PC-9 (cell line): ENCODE measurements around the gene CNTFR. TPM values are rescaled to one million over a fixed set of nuclear protein-coding genes. Genes with fewer than 3 reads are reported as not detected.

Experiments
- BruUV-seq: library from RNA; stranded (reverse); fragments of 400-500 nt; replicated peaks from 2 replicates; lab custom pipeline; 2021; lab: Mats Ljungman, UMichigan
- CTCF ChIA-PET: fragments of 300-600 bp; sonication (Branson Sonifier 250); formaldehyde crosslinking; loops from one replicate; lab custom pipeline; 2022; ENCODE audit warnings: antibody characterized with exemption; lab: Charles Lee
- POLR2A ChIA-PET: fragments of 300-600 bp; sonication (Branson Sonifier 250); formaldehyde crosslinking; loops from one replicate; lab custom pipeline; 2022; ENCODE audit warnings: antibody characterized with exemption; ENCODE audit not compliant: unreplicated experiment; lab: Charles Lee
- DNase-seq, 2 experiments: peaks; one replicate each; pipeline versions ENCODE4 v3.0.0 to v3.0.0-alpha.2; 2015 to 2022; ENCODE audit warnings: mixed read lengths in 1 of 2
- H2AFZ ChIP-seq: fragments of 200-600 bp; sonication (generic); 2 replicates; pipeline ENCODE4 v1.8.1; 2017; ENCODE audit warnings: antibody characterized with exemption
- H3F3A ChIP-seq: fragments of 200-600 bp; sonication (generic); 2 replicates; pipeline ENCODE4 v1.8.1; 2017; ENCODE audit warnings: antibody characterized with exemption, mild to moderate bottlenecking, low read depth; ENCODE audit not compliant: insufficient read depth
- H3K27ac ChIP-seq: fragments of 200-600 bp; sonication (generic); 2 replicates; pipeline ENCODE4 v1.6.1; 2016; ENCODE audit warnings: mixed run types
- H3K27me3 ChIP-seq: fragments of 200-600 bp; sonication (generic); 2 replicates; pipeline ENCODE4 v1.6.1; 2016; ENCODE audit warnings: low read depth, mixed run types; ENCODE audit not compliant: insufficient read depth
- H3K36me3 ChIP-seq: fragments of 200-600 bp; sonication (generic); 2 replicates; pipeline ENCODE4 v1.6.1; 2016; ENCODE audit warnings: low read depth, mixed run types
- H3K4me1 ChIP-seq: fragments of 200-600 bp; sonication (generic); replicated peaks from 2 replicates; pipeline ENCODE4 v1.6.1; 2016; ENCODE audit warnings: mixed run types; ENCODE audit not compliant: insufficient read depth
- H3K4me2 ChIP-seq: fragments of 200-600 bp; sonication (generic); 2 replicates; pipeline ENCODE4 v1.6.1; 2017; ENCODE audit warnings: mixed run types
- H3K4me3 ChIP-seq: fragments of 200-600 bp; sonication (generic); 2 replicates; pipeline ENCODE4 v1.6.1; 2016; ENCODE audit warnings: mixed run types
- H3K79me2 ChIP-seq: fragments of 200-600 bp; sonication (generic); 2 replicates; pipeline ENCODE4 v1.6.1; 2017; ENCODE audit warnings: low read depth, mixed run types
- H3K9me2 ChIP-seq: fragments of 200-600 bp; sonication (generic); 2 replicates; pipeline ENCODE4 v1.8.1; 2017; ENCODE audit warnings: mild to moderate bottlenecking; ENCODE audit not compliant: insufficient read depth
- H3K9me3 ChIP-seq: fragments of 200-600 bp; sonication (generic); 2 replicates; pipeline ENCODE4 v1.8.1; 2016; ENCODE audit warnings: low read depth; ENCODE audit not compliant: insufficient read depth
- H4K20me1 ChIP-seq: fragments of 200-600 bp; sonication (generic); 2 replicates; pipeline ENCODE4 v1.8.1; 2017; ENCODE audit not compliant: insufficient read depth
- EZH2 ChIP-seq: fragments of 200-600 bp; sonication (generic); IDR thresholded peaks from 2 replicates; pipeline ENCODE4 v1.8.0; 2017; ENCODE audit warnings: antibody characterized with exemption, low read depth
- intact Hi-C: fragments of 100-400 bp; cut with micrococcal nuclease; formaldehyde crosslinking; loops from one replicate; pipeline ENCODE4 v1.10.0; 2022; ENCODE audit not compliant: unreplicated experiment
- total RNA-seq: library from RNA; stranded (reverse); gene quantifications from 2 replicates; pipeline ENCODE4 v1.2.3, GENCODE V29; 2021
- TF ChIP-seq, protein P1 (sequence below): fragments of 200-600 bp; sonication (generic); conservative IDR thresholded peaks from 2 replicates; pipeline ENCODE4 v1.6.1; 2017; ENCODE audit warnings: mixed run types, antibody characterized with exemption, mild to moderate bottlenecking, moderate library complexity

The CNTFR gene
- total RNA-seq, 1 experiment from 2014 or later = not detected

DNA sequence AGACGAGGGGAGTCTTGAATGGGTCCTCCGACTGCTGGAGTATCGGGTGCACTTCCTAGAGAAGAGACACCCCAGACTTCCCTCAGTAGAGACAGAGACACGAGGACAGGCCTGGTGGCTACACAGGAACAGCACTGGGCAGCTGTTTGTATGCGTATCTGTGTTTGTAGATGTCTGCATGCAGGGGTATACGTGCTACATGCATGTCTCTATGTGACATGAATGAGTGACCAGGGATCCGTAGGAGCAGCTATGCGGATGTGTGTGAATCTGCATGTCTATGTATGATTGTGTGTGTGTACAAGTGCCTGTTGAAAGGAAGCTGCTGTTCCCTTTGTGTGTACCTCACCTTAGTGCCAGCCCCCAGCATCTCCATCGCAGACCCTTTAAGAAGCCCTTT is 31.2 kb downstream of the CNTFR start:
- no peak overlapping the region for H3K4me3 ChIP-seq
- H3K36me3 ChIP-seq = no peaks in the 10 kb centered on the region
- H3K79me2 ChIP-seq = no peaks in the 10 kb centered on the region
- H3K4me1 ChIP-seq = no peaks in the 10 kb centered on the region
- H3K9me2 ChIP-seq = no peaks in the 10 kb centered on the region
- BruUV-seq = no TSS peak
- no peaks in the 10 kb centered on the region for H4K20me1 ChIP-seq
- no peak overlapping the region for H3K27ac ChIP-seq
- ChIA-PET POLR2A (no interaction called here), CTCF (no interaction called here)
- no peak overlapping the region for H3K4me2 ChIP-seq
- no peak overlapping the region for H2AFZ ChIP-seq
- TF ChIP-seq, protein P1, sequence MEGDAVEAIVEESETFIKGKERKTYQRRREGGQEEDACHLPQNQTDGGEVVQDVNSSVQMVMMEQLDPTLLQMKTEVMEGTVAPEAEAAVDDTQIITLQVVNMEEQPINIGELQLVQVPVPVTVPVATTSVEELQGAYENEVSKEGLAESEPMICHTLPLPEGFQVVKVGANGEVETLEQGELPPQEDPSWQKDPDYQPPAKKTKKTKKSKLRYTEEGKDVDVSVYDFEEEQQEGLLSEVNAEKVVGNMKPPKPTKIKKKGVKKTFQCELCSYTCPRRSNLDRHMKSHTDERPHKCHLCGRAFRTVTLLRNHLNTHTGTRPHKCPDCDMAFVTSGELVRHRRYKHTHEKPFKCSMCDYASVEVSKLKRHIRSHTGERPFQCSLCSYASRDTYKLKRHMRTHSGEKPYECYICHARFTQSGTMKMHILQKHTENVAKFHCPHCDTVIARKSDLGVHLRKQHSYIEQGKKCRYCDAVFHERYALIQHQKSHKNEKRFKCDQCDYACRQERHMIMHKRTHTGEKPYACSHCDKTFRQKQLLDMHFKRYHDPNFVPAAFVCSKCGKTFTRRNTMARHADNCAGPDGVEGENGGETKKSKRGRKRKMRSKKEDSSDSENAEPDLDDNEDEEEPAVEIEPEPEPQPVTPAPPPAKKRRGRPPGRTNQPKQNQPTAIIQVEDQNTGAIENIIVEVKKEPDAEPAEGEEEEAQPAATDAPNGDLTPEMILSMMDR = no peak
- TF ChIP-seq EZH2 = no peak
- intact Hi-C loops = no loop called here
- no peaks in the 10 kb centered on the region for H3F3A ChIP-seq
- no peaks in the 10 kb centered on the region for H3K9me3 ChIP-seq
- DNase-seq = no peak
- peaks cover 26% of the 10 kb centered on the region for H3K27me3 ChIP-seq

DNA sequence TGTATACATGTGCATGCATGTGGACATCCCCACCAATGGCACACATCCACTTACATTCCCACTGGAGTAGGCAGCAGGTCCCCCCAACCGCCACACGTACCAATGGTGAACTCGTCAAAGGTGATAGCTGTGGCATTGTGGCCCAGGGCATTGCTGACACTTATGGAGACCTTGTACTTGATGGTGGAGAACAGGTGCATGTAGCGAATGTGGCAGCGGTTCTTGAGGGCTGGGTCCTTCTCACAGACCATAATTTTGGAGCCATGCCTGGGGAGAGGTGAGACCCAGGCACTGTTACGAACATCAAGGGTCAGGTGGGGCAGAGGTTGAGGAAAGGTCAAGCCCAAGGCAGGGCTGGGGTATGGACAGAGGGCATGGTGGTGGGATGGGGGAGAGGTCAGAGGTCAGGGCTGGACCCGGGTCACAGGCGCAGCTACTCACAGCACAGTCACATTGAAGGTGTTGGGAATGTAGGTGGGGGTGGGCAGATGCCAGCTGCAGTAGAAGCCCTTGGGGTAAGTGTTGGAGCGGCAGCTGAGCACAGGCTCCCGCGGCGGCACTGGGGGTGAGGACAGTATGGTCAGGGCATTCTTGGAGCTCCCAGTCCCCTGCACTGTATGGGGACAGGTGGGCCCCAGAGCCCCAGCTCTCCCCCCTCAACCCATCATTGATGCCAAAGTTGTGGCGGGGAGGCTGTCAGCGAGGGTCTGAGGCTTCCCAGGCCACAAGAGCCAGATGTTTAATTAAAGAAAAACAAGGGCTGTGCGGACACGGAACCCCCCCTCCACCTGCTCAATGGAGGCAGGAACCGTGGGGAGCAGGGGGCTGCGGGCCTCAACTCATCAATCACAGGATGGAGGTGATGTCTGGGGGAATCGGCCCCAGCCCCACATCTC is 31.9 kb downstream of the CNTFR start:
- no peak for DNase-seq
- Histone ChIP-seq H3K27ac (no peak overlapping the region), H3K4me1 (no peaks in the 10 kb centered on the region), H4K20me1 (no peaks in the 10 kb centered on the region), H3K9me3 (no peaks in the 10 kb centered on the region), H3K36me3 (no peaks in the 10 kb centered on the region), H2AFZ (no peak overlapping the region), H3K9me2 (no peaks in the 10 kb centered on the region), H3K4me3 (no peak overlapping the region), H3F3A (no peaks in the 10 kb centered on the region), H3K79me2 (no peaks in the 10 kb centered on the region), H3K4me2 (no peak overlapping the region), H3K27me3 (peaks cover 32% of the 10 kb centered on the region)
- CTCF ChIA-PET = no interaction called here
- BruUV-seq = no TSS peak
- POLR2A ChIA-PET = no interaction called here
- TF ChIP-seq EZH2 = no peak
- TF ChIP-seq, protein P1 = no peak
- intact Hi-C loops = no loop called here

DNA sequence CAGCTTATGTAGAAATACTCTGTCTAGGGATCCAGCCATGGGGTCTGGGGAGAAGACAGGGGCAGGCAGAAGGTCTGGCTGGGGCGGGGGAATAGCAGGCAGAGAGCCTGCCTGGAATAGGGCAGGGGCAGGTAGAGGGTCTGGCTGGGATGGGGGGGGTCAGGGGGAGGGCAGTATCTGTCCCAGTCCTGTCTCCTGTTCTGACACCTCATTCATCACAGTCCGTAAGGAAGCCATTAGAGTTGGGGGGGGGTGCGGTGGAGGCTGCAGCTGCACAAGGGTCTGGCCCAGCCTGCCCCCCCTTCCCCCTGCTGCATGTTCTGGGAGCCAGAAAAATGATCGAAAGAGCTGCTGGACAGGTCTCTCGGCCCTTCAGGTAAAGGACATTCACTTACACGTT is 32.6 kb downstream of the CNTFR start:
- ChIA-PET POLR2A (no interaction called here), CTCF (no interaction called here)
- no peaks in the 10 kb centered on the region for H3F3A ChIP-seq
- H3K9me2 ChIP-seq = no peaks in the 10 kb centered on the region
- no peaks in the 10 kb centered on the region for H3K9me3 ChIP-seq
- no peaks in the 10 kb centered on the region for H3K79me2 ChIP-seq
- no peak overlapping the region for H3K4me2 ChIP-seq
- no peak overlapping the region for H3K27ac ChIP-seq
- H3K4me3 ChIP-seq = no peak overlapping the region
- H2AFZ ChIP-seq = no peak overlapping the region
- DNase-seq = no peak
- no TSS peak for BruUV-seq
- intact Hi-C loops = no loop called here
- no peaks in the 10 kb centered on the region for H4K20me1 ChIP-seq
- H3K36me3 ChIP-seq = no peaks in the 10 kb centered on the region
- H3K4me1 ChIP-seq = no peaks in the 10 kb centered on the region
- peaks cover 39% of the 10 kb centered on the region for H3K27me3 ChIP-seq
- TF ChIP-seq, protein P1 = no peak
- no peak for TF ChIP-seq EZH2
